ENCODE measurements around the gene FGG.

GRCh38 chr4:154634058-154634457 lies 21.6 kb upstream of the FGG start:
- TF ChIP-seq POLR2A (IDR thresholded peaks at IDR 0.05), result no peak
- TF ChIP-seq CTCF (IDR thresholded peaks at IDR 0.05), result no peak

Measured in testis (tissue), 2 donors.